HG02610 (cell line): ENCODE results near the gene CEMP1.

Source experiments
- ATAC-seq: cut with Tn5 transposase; IDR thresholded peaks from one replicate; pipeline ENCODE4 v1.9.1; 2021; ENCODE audit warnings: mild to moderate bottlenecking, moderate library complexity; ENCODE audit not compliant: unreplicated experiment

The CEMP1 gene

DNA sequence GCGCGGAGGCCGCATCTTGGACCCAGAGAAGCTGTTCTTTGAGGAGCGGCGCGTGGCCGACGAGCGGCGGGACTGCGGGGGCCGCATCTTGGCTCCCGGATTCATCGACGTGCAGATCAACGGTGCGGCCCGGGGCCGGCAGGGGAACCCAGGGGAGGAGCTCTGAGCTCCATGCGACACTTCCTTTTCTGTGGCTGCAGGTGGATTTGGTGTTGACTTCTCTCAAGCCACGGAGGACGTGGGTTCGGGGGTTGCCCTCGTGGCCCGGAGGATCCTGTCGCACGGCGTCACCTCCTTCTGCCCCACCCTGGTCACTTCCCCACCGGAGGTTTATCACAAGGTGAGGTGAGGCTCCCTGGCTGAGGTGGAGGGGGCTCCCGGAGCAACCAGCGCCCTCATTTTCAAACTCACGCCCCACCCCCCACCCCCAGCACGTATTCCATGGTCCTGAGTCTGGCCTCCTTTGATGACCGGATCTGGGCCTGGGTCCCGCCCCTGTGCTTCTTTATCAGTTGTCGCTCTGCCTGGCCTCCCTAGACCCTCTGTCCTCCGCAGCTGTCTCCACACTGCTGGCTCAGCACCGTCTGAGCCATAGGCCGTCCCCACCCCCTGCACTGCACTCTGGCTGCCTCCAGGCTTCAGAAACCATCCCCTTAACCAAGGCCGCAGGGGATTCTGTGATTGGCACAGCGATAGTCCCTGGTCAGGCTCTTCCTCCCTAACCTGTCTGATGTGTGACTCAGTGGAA, 10.2 kb downstream of the CEMP1 start:
- no peak for ATAC-seq

DNA sequence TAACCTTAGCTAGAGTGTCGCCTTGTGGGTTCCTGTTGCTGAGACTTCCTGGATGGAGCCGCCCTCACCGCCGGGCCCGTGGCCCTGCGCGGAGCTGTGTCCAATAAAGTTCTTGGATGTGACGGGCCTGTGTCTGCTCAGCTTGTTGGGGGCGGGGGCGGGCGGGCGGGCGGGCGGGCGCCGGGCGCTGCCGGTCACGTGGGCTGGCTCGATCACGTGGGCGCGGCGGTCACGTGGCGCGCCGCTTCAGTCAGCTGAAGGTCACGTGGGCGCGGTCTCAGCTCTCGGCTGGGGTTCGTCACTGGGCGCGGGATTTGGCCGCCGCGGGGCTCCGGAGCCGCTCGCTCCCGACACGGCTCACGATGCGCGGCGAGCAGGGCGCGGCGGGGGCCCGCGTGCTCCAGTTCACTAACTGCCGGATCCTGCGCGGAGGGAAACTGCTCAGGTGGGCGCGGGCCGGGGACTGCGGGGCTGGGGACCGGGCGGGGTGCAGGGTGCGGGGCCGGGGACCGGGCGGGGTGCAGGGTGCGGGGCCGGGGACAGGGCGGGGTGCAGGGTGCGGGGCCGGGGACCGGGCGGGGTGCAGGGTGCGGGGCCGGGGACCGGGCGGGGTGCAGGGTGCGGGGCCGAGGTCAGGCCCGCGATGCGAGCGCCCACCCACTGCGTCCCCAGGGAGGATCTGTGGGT, 11.0 kb downstream of the CEMP1 start, which contains the start of gene AMDHD2:
TSS of gene AMDHD2 (plus strand) at position 275 of the 687 bp plus-strand sequence. CDS start at position 363, 88 bp downstream.
- peak; percentile 34 for ATAC-seq

DNA sequence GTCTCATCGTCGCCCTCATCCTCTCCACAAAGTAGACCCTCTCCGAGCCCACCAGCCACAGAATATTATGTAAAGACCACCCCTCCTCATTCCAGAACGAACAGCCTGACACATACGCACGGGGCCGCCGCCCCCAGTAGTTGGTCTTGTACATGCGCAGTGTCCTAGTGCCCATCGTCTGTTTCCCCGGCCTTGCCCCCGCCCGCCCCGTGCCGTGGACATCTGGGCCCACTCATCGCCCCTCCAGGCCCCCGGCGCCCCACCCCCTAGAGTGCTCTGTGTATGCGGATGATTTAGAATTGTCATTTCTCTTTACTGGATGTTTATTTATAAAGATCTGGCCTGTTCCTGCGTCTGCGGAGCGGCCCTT, 11.5 kb downstream of the CEMP1 start:
- ATAC-seq = no peak

DNA sequence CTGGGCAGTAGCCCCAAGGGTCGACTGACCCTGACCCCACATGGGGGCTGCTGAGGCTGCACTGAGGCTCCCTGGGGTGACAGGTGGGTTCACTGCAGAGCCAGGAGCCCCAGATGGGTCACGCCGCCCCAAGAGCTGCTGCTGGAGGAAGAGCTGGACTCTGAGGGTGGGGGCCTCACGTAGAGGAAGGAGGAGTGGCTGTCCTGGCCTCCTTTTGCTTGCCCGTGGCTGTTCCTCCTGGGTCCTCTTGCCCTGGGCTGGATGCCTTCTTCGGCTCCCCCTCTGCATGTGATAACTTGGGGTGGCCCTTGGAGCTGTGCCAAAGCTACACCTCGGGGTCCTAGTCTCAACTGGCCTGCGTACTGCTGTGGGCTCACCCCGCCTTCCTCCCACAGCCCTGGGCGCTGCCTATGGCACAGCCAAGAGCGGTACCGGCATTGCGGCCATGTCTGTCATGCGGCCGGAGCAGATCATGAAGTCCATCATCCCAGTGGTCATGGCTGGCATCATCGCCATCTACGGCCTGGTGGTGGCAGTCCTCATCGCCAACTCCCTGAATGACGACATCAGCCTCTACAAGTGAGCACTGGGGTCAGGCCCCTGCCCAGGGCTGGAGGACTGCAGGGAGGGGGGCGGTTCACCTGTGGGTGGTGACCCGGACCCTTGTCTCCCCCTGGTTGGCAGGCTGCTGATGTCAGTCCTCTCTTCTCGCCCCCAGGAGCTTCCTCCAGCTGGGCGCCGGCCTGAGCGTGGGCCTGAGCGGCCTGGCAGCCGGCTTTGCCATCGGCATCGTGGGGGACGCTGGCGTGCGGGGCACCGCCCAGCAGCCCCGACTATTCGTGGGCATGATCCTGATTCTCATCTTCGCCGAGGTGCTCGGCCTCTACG, 12.1 kb downstream of the CEMP1 start:
- ATAC-seq = no peak

DNA sequence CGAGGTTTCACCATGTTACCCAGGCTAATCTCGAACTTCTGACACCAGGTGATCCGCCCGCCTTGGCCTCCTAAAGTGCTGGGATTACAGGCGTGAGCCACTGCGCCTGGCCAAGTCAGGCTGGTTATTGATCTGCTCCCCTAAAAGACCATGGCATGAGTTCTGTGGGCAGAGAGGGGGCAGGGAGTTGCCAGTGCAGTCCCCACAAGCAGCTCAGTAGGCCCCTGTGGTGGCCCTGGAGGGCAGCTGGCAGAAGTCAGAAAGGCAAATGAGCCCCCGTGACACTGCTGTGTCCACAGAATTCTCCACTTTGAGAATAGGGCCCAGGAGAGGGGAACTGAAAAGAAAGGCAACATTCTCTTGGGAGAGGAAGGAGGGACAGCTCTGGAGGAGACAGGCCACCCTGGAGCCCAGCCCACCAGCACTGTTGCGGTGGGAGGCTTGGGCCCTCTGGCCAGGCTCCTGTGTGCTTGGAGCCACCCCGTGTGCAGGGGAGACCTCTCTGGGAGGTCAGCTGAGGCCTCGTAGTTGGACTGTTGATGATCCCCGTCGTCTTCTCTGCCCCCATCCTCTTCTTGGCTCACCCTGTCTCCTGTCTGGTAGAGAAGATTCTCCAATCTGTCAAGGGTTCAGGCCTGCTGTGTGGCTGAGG, 13.1 kb downstream of the CEMP1 start:
- ATAC-seq = no peak

DNA sequence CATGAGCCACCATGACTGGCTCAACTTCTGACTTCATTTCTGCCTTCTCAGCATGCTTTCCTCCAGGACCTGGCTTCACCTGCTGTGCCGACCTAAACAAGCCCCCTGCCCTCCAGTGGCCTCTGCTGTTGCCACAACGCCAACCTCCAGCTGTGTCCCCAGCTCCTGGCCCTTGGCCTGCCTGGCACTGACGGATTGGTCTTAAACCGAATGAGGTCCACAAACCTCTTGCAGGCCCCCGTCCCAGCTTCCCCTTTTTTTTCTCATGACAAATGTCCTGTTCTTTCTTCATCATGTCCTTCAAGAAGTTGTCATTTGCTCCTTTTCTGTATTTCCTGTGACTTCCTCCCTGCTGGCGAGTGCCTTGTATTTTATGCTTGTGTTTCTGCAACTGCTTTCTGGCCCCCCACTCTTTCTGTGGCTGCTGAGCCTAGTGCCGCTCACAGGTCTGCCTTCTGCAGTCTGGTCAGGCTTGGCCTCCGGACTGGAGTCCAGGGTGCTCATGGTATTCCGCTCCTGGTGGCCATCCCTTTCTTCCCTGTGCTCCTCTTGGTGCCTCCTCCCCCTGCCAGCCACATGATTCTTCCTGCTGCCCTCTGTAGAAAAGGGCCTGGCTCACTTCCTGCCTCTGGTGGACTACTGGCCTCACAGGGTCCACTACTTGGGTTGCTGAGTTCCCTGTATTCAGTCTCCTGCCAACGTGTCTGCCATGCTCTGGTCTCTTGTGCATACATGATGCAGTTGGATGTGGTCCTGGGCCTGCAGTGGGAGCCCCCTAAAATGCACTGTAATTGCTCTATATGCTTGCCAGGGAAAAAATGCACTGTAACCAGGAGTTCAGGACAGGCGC, 14.6 kb downstream of the CEMP1 start:
- ATAC-seq = no peak

DNA sequence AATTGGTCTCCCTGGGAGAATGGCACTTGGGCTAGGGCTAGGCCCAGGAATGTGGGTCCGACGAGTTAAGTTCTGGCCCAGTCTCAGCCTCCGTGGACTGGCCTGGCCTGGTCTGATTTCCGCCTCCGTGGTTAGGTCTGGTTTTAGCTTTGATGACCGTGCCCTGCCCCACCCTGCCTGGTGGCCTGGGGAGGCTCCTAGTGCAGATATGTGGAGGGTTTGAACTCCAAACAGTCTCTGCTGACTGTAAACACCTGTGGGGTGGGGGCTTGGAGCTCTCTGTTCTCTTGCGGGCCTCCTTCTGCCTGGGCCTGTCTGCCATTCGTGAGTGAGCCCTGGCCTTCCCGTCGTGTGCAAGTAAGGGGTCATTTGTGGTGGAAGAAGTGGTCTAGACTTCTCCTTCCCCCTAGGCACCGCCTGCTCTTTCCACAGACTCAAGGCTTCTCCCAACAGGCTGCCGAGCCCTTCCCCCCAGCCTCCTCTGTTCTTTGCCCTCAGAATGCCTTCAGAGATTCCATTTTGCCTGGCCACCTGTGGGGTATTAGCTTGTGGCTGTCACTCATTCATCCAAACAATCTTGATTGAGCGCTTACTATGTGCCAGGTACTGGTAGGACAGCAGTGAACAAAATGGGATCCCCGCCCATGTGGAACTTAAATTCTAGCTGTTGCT, 15.9 kb downstream of the CEMP1 start:
- ATAC-seq = no peak

DNA sequence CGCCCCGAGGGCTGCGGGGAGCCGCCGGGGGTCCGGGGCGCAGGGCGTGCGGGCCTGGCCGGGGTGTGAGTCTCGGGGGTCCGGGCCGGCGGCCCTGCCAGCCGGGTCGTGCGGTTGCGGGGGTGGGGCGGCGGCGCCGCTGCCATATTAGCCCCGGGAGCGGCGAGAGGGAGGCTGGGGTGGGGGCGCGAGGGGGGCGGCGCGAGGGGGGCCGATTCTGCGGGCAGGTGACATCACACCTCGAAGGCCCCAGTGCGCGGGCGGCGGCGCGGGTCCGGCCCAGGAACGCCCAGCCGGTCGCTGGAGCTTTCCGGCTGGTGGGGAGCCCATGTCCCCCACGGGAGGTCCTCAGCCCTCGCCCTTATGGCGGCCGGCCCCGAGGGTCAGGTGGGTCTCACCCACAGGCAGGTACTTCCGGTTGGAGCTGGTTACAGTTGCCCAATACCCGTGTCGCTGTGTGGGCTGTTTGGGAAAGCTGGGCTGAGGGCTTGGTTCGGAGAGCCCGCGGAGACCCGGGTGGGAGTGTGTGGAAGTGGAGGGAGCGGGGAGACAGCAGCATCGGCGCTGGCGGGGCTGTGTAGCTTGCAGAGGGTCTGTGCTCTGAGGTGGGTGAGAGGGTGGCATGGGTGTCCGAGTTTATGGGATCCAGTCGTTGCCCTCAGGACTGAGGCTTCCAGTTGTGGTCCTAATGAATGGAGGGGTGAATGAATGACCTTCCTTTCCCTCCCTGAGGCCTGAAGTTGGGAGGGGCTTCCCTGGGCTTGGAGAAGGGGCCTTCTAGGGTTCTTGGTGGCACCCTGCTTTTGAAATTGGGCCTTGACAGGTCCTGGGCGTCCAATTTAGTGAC, 16.7 kb downstream of the CEMP1 start:
- no peak for ATAC-seq

DNA sequence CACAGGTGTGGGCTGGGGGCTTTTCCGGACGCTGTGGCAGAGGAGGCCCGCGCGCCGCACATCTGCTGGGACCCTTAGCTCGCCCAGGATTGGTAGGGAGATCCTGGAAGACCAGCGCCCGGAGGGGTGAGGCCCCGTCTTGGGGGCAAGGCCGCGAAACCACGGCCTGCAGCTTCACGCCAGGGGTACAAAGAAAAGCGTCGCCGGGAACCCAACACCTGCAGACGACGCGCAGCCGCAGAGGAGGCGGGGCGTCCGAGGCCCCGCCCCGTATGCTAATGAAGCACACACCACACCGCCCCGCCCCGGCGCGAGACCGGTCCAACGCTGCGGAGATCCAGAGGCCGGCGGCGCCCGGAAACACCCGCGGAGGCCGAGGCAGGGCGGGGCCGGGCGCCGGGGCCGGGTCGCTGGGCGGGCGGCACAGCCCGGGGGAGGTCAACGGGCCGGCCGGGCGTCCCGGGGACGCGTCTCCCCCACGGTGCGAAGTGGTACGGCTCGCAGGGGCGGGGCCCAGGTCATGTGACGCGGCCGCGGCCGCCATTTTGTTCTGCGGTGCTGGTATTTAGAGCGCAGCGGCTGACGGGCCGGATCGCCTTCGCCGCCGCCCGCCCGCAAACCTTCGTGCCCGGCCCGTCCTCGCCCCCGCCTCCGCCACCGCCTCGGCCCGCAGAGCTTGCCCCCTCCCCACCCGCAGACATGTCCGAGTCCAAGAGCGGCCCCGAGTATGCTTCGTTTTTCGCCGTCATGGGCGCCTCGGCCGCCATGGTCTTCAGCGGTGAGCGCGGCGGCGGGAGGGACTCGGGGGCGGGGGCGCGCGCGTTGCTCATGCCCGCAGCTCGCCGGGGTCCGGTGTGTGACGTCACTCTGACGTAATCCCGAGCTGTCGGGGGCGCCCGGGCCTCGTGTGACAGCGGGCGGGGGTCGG, 17.5 kb downstream of the CEMP1 start, which contains the start of gene ATP6V0C:
TSS of gene ATP6V0C (plus strand) at position 548 of the 928 bp plus-strand sequence. CDS start at position 700, 152 bp downstream.
- ATAC-seq = peak; percentile 61

DNA sequence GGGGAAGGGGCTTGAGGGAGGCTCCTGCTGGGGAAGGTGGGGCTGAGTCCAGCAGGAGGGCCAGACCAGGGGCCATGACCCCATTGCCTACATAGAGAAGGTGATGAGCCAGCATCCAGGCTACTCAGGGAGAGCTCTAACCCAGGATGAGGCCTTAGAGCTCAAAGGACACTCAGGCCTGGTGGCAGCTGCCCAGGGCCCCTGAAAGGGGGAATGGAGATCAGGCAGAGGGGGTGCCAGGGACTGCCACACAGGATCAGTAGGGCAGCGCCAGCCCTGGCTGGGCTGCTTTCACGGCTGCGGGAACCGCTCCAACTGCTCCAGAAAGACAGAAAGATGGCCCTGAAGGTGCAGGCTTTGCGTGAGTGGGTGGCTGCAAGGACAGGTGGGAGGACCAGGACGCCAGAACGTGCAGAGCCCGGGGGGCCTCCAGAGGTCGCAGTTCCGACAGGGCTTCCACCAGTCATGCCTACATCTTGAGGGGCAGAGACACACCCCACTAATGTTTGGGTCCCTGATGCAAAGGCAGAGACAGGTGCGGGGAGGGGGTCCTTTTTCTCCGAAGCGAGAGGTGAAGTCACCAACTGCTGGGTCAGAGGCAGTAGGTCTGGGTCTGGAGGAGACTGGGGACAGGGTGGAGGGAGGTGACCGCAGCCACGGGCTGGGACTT, 18.3 kb downstream of the CEMP1 start:
- no peak for ATAC-seq

DNA sequence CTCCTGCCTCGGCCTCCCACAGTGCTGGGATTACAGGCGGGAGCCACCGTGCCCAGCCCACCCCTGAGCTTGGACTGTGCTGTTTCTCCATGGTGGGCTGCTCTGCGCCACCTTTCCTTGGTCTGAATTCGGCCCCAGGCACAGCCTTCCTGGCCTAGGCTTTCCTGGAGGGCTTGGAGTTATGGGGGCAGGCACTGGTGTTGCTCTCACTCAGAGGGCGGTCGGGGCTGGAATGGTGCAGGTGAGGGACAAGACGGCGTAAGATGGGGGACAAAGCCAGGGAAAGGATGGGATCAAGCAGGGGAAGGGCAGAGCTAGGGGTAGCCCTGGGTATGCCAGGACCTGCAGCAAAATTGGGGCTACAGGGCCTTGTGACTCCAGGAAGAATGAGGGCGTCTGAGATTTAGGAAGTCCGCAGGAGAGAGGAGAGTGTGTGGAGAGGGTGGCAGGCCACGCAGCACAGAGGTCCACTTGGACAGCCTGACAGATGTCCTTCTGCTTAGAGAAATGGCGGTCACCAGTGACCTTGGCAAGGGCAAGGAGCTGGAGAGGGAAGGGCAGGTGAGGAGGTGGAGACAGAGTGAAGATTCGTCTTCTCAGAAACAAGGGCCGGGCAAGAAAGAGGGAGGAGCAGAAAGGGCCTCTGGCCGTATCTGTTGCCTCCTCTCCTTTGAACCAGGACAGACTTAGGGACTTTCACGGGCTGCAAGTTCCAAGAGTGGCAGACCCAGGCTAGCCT, 19.0 kb downstream of the CEMP1 start:
- ATAC-seq = no peak

DNA sequence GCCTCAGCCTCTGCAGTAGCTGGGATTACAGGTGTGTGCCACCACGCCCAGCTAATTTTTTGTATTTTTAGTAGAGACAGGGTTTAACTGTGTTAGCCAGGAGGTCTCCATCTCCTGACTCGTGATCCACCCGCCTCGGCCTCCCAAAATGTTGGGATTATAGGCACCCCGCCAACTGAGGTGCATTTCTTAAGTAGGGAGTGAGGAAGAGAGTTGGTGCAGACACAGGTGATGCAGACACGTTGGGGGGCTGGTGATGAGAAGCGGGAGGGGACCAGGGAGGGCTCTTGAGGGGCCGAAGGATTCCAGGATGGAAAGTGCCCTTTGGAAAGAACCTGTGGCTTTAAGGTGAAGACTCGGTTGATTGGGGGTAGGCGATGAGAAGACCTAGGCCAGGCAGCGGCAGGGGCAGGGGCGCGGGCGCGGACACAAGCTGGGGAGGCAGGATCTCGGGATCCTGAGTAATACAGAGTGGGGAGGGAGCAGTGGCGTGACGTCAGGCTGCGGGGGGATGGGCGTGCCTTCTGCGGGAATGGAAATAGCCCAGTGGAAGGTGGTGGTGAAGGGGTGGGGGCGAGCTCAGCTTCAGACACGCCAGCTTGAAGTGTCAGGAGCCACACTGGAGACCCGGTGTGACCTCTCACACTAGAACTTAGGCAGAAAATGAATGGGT, 19.9 kb downstream of the CEMP1 start:
- no peak for ATAC-seq

DNA sequence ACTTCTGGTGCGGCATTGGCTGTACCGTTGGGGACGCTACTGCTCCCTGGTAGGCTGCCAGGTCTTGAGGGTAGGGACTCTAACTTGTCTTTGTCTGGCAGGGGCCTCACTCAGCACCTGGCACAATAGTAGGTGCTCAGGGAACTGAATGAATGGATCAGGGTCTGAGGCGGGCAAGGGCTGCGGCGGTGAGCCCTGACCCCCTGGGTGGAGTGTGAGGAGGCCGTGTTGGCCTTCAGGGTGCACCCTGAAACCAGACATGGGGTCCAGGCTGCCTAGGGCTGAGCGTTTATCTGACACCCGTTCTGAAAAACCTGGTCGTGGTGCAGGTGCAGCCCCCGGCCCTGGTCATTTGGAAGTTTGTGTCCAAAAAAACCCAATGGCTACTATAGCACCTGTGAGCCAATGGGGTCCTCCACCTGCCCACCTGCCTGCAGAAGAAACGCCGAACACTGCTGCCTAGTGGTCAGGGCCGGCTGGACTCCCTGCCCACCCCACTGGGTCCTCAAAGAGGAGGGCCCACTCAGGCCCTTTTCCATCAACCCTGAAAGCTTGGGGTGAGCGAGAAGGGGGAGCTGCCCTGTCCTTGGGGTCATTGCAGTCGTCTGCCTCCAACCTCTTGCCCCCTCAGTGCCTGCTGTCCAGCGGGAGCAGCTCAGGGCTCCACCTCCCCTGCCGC, 22.3 kb downstream of the CEMP1 start:
- ATAC-seq = no peak

DNA sequence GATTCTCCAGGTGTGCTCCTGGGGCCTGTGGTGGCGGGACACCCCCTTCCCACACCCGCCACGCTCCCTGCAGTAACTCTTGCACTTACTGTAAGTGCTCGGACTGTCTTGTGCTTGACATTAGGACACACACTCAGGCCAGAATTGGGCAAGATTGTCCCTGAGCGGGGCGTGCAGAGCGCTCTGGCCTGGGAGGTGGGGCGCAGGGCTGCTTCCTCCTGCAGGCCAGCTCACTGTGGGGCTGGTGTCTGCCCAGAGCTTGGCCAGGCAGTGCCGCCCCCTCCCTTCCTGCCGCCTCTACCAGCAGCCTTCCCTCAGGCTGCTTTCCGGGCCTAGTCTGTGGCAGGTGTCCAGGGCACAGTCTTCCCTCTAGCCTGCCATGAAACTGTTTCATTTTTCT, 23.5 kb downstream of the CEMP1 start:
- ATAC-seq = no peak

DNA sequence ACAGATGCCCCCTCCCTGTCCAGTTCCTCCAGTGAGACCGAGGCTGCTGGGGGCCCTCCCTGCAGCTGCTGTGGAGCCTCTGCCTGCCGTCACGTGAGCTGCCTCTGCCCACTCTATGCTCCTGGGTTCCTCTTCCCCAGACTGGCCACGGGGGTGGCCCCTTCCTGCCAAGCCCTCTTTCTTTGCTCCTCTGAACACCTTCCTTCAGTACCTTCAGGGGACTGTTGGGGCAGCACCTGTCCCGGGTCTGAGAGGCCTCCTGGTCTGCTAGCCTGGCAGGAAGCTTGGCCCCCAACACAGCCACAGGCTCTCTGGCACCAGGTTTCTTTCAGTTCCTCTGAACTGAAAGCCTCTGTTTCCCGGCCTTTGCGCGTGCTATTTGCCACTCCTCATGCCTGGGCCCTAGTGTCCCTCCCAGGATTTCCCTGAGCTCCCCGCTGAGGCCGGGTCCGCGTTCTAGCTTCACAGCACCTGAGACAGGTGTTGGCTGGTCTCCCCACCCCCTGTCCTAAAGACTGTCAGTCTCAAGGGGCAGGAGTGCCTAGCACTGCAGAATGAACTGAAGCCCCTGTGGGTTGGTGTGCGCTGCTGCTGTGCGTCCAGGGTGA, 24.1 kb downstream of the CEMP1 start:
- no peak for ATAC-seq
